Keratinocyte (primary cell): ENCODE data around the gene NRF1. TPM values are rescaled to one million over a fixed set of nuclear protein-coding genes. Genes with fewer than 3 reads are reported as not detected.

Source experiments
- DNase-seq: peaks from one replicate; pipeline ENCODE4 v3.0.0-alpha.2; 2011; ENCODE audit warnings: low read depth, missing footprints, low spot score
- FAIRE-seq: peaks from 2 replicates; lab custom pipeline; 2011; peaks lifted over from hg19 to GRCh38; lab: Jason Lieb, UNC
- H2AFZ ChIP-seq: 2 replicates; pipeline ENCODE4 v1.6.0; 2012; ENCODE audit warnings: low read length, control low read depth, inconsistent platforms; ENCODE audit not compliant: control insufficient read depth
- H3K27ac ChIP-seq: 2 replicates; pipeline ENCODE4 v1.5.1; 2011; ENCODE audit warnings: low read length; ENCODE audit not compliant: control insufficient read depth, insufficient read depth
- H3K27me3 ChIP-seq: 3 replicates; pipeline ENCODE4 v1.6.0; 2011; ENCODE audit warnings: low read length; ENCODE audit not compliant: control insufficient read depth, insufficient read depth; ENCODE audit errors: extremely low read depth
- H3K36me3 ChIP-seq, 2 experiments: 2 replicates in 1 of 2; 3 replicates in 1 of 2; pipeline ENCODE4 v1.5.1; 2011; ENCODE audit warnings: low read length in 2 of 2, mild to moderate bottlenecking in 1 of 2; ENCODE audit not compliant: control insufficient read depth in 2 of 2, insufficient read depth in 2 of 2; ENCODE audit errors: extremely low read depth in 1 of 2
- H3K4me1 ChIP-seq: 3 replicates; pipeline ENCODE4 v1.5.1; 2011; ENCODE audit warnings: low read length; ENCODE audit not compliant: control insufficient read depth, insufficient read depth; ENCODE audit errors: extremely low read depth
- H3K4me2 ChIP-seq: 3 replicates; pipeline ENCODE4 v1.6.0; 2011; ENCODE audit warnings: low read depth, low read length; ENCODE audit not compliant: control insufficient read depth, insufficient read depth; ENCODE audit errors: extremely low read depth
- H3K4me3 ChIP-seq, 3 experiments: fragments of 200-600 bp in 1 of 3; sonication (generic) in 1 of 3; 2 replicates in 2 of 3; 3 replicates in 1 of 3; pipeline ENCODE4 v1.5.1; 2011 to 2016; ENCODE audit warnings: low read length in 3 of 3, mild to moderate bottlenecking in 3 of 3, control low read depth in 2 of 3, inconsistent platforms in 1 of 3, low read depth in 1 of 3, mixed read lengths in 1 of 3, mixed run types in 1 of 3, moderate library complexity in 1 of 3; ENCODE audit not compliant: control insufficient read depth in 2 of 3, insufficient read depth in 2 of 3; ENCODE audit errors: extremely low read depth in 1 of 3
- H3K79me2 ChIP-seq: 2 replicates; pipeline ENCODE4 v1.6.0; 2012; ENCODE audit warnings: low read length; ENCODE audit not compliant: control insufficient read depth, insufficient read depth
- H3K9ac ChIP-seq: 3 replicates; pipeline ENCODE4 v1.6.0; 2011; ENCODE audit warnings: low read length; ENCODE audit not compliant: control insufficient read depth, insufficient read depth; ENCODE audit errors: extremely low read depth
- H3K9me1 ChIP-seq: 3 replicates; pipeline ENCODE4 v1.6.0; 2011; ENCODE audit warnings: low read length; ENCODE audit not compliant: control insufficient read depth, insufficient read depth; ENCODE audit errors: extremely low read depth
- H3K9me3 ChIP-seq: 2 replicates; pipeline ENCODE4 v1.5.1; 2012; ENCODE audit warnings: low read depth, low read length; ENCODE audit not compliant: control insufficient read depth
- H4K20me1 ChIP-seq: 3 replicates; pipeline ENCODE4 v1.6.0; 2011; ENCODE audit warnings: low read length; ENCODE audit not compliant: control insufficient read depth, insufficient read depth; ENCODE audit errors: extremely low read depth
- EZH2 ChIP-seq: IDR thresholded peaks from one replicate; pipeline ENCODE4 v1.6.1; 2012; ENCODE audit warnings: inconsistent platforms, mild to moderate bottlenecking, low read length, moderate library complexity
- dilution Hi-C: fragments of 300-500 bp; cut with MboI; formaldehyde crosslinking; loops from one replicate; pipeline ENCODE4 v1.7.0; 2020; ENCODE audit warnings: low sequenced_read_pairs; ENCODE audit not compliant: extremely low pct_ligation_motif_present
- polyA plus RNA-seq, 5 experiments: library from polyadenylated mRNA; depleted of rRNA in 3 of 5; stranded (reverse) in 3 of 5; stranded (forward) in 1 of 5; unstranded in 1 of 5; fragments of >200 nt; gene quantifications; 1 replicate in 1 of 5; 2 replicates in 3 of 5; 3 replicates in 1 of 5; pipeline versions ENCODE4 v1.2.1 to v1.2.3, GENCODE V29; 2011 to 2012; ENCODE audit warnings: missing spikeins in 2 of 5, low read depth in 1 of 5, low replicate concordance in 1 of 5
- TF ChIP-seq, protein P1 (sequence below), 3 experiments: IDR thresholded peaks in 1 of 3; conservative IDR thresholded peaks in 1 of 3; optimal IDR thresholded peaks in 1 of 3; 2 replicates in 2 of 3; 3 replicates in 1 of 3; pipeline versions ENCODE3 to v1.5.1; 2011; ENCODE audit warnings: low read length in 3 of 3, mild to moderate bottlenecking in 3 of 3, moderate library complexity in 2 of 3, control low read depth in 1 of 3, inconsistent platforms in 1 of 3; ENCODE audit not compliant: insufficient read depth in 2 of 3; ENCODE audit errors: extremely low read depth in 1 of 3

NRF1 gene
- polyA plus RNA-seq, 1 donor (not counting 4 experiments of a cell fraction or from before 2014, with no cell fraction given), result 12.6 TPM

DNA sequence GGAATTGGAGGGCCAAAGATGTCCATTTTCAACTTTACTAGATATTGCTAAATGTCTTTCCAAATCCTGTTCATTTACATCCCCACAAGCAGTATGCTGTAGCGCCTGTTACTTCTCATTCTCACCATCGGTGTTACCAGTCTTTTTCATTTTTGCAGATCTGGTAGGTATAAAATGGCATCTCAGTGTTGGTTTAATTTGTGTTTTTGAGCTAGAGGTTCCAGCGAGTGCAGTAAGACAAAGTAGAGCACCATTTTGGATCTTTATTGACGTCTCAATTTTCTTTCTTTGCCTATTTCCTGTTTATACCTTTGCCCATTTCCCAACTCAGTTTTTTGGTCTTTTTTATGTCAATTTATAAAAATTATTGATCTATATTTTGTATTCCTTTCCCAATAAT is 55.6 kb downstream of the NRF1 start:
- Histone ChIP-seq H3K4me2 (no peak overlapping the region), H3K4me1 (peaks cover 14% of the 10 kb centered on the region), H3K9me3 (no peaks in the 10 kb centered on the region), H4K20me1 (peaks cover 4% of the 10 kb centered on the region), H3K27me3 (no peaks in the 10 kb centered on the region), H3K79me2 (no peaks in the 10 kb centered on the region), H3K9me1 (no peaks in the 10 kb centered on the region), H3K4me3 (no peak overlapping the region), H3K9ac (no peak overlapping the region), H3K36me3 (peaks cover 0 to 5% of the 10 kb centered on the region in 2 experiments), H3K27ac (no peak overlapping the region), H2AFZ (no peak overlapping the region)
- dilution Hi-C loops, result no loop called here
- FAIRE-seq (no peak), DNase-seq (no peak)
- TF ChIP-seq, protein P1, sequence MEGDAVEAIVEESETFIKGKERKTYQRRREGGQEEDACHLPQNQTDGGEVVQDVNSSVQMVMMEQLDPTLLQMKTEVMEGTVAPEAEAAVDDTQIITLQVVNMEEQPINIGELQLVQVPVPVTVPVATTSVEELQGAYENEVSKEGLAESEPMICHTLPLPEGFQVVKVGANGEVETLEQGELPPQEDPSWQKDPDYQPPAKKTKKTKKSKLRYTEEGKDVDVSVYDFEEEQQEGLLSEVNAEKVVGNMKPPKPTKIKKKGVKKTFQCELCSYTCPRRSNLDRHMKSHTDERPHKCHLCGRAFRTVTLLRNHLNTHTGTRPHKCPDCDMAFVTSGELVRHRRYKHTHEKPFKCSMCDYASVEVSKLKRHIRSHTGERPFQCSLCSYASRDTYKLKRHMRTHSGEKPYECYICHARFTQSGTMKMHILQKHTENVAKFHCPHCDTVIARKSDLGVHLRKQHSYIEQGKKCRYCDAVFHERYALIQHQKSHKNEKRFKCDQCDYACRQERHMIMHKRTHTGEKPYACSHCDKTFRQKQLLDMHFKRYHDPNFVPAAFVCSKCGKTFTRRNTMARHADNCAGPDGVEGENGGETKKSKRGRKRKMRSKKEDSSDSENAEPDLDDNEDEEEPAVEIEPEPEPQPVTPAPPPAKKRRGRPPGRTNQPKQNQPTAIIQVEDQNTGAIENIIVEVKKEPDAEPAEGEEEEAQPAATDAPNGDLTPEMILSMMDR (optimal IDR thresholded peaks at IDR 0.05 in 1 of 3, IDR thresholded peaks at IDR 0.05 in 1 of 3, conservative IDR thresholded peaks at IDR 0.05 in 1 of 3; ENCODE audit: extremely low read depth in 1 of 3, insufficient read depth in 2 of 3, low read length in 3 of 3), result no peak
- no peak for TF ChIP-seq EZH2

DNA sequence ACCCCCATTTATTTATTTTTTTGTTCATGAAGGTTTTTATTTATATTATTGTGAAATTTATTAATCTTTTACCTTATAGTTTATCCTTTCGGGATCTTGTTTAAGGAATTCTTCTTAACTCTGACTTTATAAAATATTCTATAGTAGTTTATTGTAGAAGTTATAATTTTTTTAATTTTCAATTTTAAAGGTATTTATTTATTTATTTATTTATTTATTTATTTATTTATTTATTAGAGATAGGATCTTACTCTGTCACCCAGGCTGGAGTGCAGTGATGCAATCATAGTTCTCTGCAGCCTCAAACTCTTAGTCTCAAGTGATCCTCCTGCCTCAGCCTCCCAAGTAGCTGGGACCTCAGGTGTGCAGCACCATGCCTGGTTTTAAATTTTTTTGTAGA is 56.0 kb downstream of the NRF1 start:
- peaks cover 14% of the 10 kb centered on the region for H3K4me1 ChIP-seq
- H3K9me3 ChIP-seq, result no peaks in the 10 kb centered on the region
- H3K27me3 ChIP-seq, result no peaks in the 10 kb centered on the region
- no peak overlapping the region for H2AFZ ChIP-seq
- no peaks in the 10 kb centered on the region for H3K9me1 ChIP-seq
- H3K4me3 ChIP-seq, result no peak overlapping the region
- no peak for FAIRE-seq
- no peak overlapping the region for H3K4me2 ChIP-seq
- peaks cover 0 to 9% of the 10 kb centered on the region in 2 experiments for H3K36me3 ChIP-seq
- peaks cover 4% of the 10 kb centered on the region for H4K20me1 ChIP-seq
- DNase-seq, result no peak
- H3K79me2 ChIP-seq, result no peaks in the 10 kb centered on the region
- no peak for TF ChIP-seq EZH2
- TF ChIP-seq, protein P1 (optimal IDR thresholded peaks at IDR 0.05 in 1 of 3, IDR thresholded peaks at IDR 0.05 in 1 of 3, conservative IDR thresholded peaks at IDR 0.05 in 1 of 3; ENCODE audit: extremely low read depth in 1 of 3, insufficient read depth in 2 of 3, low read length in 3 of 3), result no peak
- H3K27ac ChIP-seq, result no peak overlapping the region
- no peak overlapping the region for H3K9ac ChIP-seq
- dilution Hi-C loops, result no loop called here
